Liver (tissue), 2 donors: ENCODE measurements around the gene BRS3.

Experiments used
- FOXA1 ChIP-seq: IDR thresholded peaks from 2 replicates; pipeline ENCODE4 v1.6.1; 2016; ENCODE audit warnings: antibody characterized with exemption
- TF ChIP-seq, protein P1 (sequence below): fragments of 150-350 bp; IDR thresholded peaks from 2 replicates; pipeline ENCODE4 v1.5.1; 2017; ENCODE audit warnings: improper control_type of control experiment, low read depth, low read length; ENCODE audit not compliant: missing input control
- donor health status: healthy.

DNA sequence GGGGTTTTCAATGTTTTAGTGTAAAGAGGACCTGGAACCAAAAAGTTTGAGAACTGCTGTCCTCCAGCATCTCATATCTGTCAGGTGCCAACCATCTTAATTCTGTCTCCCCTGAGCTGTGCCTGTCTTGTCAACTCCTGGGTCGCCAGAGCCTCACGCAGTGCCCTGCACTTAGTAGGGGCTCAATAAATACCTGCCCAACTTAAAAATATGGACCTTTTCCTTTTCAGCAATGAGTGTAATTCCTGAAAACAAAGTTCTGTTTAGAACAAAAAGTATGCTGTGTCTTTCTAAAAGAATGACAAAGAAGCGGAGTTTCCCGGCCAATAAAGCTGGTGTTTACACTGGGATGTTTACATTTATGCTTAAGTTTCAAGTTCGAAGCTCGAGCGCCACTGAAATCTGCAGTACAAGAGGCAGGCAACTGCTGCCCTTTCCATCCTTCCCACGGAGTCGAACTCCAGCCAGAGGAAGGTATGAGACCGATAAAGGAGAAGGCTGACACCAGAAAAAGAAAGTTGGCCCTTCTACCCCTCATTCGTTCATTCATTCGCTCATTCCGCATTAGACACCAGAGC lies 8.5 kb downstream of the BRS3 start:
- TF ChIP-seq, protein P1, sequence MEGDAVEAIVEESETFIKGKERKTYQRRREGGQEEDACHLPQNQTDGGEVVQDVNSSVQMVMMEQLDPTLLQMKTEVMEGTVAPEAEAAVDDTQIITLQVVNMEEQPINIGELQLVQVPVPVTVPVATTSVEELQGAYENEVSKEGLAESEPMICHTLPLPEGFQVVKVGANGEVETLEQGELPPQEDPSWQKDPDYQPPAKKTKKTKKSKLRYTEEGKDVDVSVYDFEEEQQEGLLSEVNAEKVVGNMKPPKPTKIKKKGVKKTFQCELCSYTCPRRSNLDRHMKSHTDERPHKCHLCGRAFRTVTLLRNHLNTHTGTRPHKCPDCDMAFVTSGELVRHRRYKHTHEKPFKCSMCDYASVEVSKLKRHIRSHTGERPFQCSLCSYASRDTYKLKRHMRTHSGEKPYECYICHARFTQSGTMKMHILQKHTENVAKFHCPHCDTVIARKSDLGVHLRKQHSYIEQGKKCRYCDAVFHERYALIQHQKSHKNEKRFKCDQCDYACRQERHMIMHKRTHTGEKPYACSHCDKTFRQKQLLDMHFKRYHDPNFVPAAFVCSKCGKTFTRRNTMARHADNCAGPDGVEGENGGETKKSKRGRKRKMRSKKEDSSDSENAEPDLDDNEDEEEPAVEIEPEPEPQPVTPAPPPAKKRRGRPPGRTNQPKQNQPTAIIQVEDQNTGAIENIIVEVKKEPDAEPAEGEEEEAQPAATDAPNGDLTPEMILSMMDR: no peak
- no peak for TF ChIP-seq FOXA1
